Stimulated activated CD4-positive, alpha-beta T cell treated with anti-CD3 and anti-CD28 coated beads, Interleukin-4, amount 100 ng/mL, for 1 hour (primary cell): ENCODE data around the gene NF2.

Experiments used
- DNase-seq: peaks from one replicate; pipeline ENCODE4 v3.0.0-alpha.2; 2020

Gene NF2

DNA sequence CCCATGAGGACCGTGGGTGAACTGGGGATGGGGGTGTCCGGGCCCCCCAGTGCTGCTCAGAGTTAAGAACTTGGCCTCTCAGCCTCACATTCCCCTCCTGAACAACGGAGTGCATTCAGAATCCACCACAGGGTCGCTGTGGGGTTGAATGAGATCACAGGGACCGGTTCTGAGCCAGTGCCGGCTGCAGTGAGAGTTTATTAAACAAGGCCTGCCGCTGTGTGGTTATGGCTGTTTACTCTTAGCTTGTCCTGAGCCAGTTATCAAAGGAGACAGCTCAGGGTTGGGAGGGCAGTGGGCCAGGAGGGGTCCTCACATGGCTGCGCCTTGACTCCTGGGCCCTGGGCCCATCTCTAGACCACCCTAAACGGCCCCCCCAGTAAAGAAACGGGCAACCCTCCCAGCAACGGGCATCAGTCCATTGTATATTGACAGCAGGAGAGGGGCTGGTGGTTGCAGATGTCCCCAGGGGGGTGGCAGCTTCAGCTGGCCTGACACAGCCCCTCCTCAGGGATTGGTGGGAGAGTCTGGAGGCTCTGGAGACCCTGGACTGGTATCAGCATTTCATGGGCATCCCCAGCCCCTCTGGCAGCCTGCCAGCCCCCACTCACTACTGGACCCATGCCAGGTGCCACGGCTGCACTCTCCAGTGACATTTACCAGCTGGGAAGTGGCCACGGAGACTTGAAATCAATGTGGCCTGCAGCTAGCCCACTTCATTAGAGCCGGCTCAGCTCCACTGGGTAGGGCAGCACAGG, 101.3 kb downstream of the NF2 start:
- DNase-seq, result no peak

GRCh38 chr22:29705651-29706050, 102.2 kb downstream of the NF2 start:
- no peak for DNase-seq

DNA sequence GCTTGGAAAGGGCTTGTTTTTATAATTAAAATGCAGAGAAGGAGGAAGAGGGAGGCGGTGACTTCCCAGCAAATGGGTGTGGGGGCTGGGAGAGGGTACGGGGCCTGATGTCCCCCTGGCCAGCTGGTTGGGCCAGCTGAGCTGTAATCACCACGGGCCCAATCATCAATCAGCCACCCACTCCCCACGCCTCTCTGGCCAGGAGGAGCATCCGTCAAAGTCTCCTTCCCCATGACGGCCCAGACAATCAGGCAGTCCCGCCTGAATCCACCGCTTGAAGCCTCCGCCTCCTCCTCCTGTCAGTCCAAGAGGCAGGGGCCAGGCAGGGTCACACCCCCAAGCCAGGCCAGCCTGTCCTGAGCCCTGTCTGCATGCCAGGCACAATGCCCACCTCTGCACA, 103.1 kb downstream of the NF2 start:
- no peak for DNase-seq

GRCh38 chr22:29707010-29707409, 103.6 kb downstream of the NF2 start:
- DNase-seq, result no peak

DNA sequence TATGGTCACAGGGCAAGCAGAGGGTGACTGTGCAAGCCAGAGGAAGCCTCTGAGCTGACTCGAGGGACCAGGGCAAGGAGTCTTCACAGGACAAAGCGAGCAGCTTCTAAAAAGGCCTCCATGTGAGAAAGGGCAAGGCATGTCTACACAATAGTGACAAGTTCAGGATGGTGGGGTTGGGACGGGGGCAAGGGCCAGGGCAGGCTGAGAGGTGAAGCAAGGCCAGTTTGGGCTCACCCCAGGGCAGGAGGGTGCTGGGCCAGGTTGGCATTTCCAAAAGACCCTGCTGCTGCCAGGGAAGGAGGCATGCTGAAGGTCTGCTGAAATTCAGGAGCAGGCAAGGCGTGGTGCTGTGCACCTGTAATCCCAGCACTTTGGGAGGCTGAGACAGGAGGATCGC, 104.0 kb downstream of the NF2 start:
- DNase-seq, result no peak

- DNase-seq, result no peak
These were observed 106.8 kb downstream of the NF2 start for GRCh38 chr22:29710193-29710592.

- no peak for DNase-seq
These were observed 107.6 kb downstream of the NF2 start for GRCh38 chr22:29710922-29711593.

- DNase-seq, result no peak
These were observed 108.7 kb downstream of the NF2 start for GRCh38 chr22:29712119-29712518.

- DNase-seq, result no peak
These were observed 109.8 kb downstream of the NF2 start for GRCh38 chr22:29713156-29713727.

DNA sequence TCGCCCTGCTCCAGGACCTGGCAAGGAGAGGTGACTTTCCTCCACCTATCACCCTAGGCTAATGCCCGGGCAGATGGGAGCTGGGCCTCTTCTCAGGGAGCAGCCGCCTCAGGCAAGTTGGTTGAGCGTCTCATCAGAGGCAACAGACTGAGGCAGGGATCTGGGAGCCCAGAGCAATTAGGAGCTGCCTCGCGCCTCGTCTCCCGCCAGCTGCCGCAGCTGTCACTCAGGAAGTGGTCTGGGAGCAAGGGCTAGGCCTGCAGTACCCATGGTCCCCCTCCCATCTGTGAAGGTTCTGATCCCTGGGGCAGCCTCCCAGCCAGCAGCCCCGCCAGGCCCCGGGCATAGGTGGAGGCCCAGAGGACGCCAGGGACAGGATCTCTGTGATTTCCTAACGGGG, 111.8 kb downstream of the NF2 start:
- no peak for DNase-seq

DNA sequence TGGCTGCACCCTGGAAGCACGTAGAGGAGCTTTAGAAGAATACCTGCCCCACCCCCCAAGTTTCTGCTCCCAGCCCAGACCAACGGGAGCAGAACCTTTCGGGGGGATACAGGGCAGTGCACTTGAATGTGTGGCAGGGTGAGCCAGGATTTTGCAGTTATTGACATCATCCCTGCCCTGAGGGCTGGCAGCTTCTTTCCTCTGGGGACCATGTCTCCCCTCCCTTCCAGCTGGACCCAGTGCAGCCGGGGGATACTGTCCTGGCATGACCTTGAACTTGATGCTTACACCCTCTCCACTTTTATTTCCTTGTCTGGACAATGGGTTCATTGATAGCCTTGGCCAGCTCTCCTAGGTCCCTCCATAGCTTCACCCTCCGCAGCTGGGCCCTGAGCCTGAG, 112.3 kb downstream of the NF2 start:
- DNase-seq, result no peak

GRCh38 chr22:29716814-29717545, 113.5 kb downstream of the NF2 start:
- DNase-seq, result no peak

DNA sequence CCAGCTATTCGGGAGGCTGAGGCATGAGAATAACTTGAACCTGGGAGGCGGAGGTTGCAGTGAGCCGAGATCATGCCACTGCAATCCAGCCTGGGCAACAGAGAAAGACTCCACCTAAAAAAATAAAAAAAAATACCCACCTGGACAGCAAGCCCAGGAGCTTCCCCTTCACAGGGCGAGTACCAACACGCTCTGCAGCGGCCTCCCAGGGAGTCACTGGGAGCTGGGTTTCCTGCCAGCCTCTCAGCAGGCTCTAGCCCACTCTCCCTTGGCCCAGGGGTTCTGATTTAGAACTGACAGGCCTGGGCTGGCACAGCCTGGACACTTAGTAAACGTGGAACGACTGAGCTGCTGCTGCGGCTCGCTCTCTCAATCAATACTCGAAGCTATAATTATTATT, 114.4 kb downstream of the NF2 start:
- DNase-seq, result no peak

DNA sequence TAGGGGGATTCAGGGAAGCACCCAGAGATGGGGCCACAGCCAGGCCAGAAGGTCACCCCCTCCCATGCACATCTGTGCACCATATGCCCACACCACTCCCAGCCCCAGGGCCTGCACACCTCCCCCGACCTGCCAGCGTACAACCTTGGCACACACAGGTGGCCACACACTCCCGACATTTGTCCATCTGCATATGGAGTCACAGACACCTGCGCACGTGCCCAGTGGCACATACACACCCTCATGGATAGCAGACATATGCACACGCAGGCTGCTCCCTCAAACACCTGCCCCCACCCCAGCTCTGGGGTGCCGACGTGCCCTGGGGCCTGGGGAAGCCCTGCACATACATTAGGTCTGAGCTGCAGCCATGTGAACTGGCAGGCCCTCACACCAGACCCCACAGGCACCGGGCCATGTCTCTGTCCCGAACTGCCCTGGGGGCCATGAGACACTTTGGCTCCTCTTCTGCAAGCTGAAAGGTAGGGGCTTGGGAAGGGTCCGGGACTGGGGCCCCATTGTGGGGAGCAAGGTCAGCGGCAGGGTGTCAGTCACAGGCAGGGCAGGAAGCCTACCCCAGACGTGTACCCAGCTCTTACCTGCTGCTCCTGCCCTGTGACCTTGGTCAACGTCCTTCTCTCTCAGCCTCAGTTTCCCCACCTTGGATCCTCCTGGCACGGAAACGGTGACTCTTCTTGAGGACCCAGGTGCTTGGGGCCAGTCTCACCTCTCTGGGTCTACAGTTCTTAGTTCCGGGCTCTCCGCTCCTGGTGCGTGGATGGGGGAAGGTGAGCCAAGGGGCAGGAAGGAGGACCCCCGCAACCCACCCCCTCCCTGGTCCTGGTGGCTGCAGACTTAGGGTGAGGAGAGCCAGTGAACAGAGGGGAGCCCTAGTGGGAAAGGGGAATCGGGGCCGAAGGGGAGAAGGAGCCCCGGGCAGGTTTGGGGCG, 115.8 kb downstream of the NF2 start:
- no peak for DNase-seq

- DNase-seq, result no peak
These were observed 116.6 kb downstream of the NF2 start, which contains the start of gene CABP7 for GRCh38 chr22:29719899-29720645. TSS of gene CABP7 (plus strand) at chr22:29720003. CDS start at chr22:29720425, 422 bp downstream.

- DNase-seq, result no peak
These were observed 117.4 kb downstream of the NF2 start for GRCh38 chr22:29720811-29721323.

DNA sequence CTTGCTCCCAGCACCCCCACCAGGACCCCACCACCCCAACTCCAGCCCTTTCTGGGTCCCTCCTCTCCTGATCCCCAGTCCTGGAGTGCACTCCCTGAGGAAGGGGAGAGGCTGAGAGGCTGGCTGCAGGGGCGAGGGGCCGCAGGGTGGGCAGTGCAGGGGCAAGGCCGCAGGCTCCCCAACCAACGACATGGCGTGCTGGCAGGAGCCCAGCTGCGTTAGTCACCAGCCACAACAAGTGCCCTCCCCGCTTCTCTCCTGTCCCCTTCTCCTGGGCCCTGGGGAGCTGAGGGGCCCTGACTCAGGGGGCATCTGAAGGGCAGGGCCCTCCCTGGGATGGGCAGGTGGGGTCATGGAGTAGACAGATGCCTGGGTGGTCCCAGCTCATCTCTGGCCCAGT, 118.7 kb downstream of the NF2 start:
- DNase-seq, result no peak

- DNase-seq, result no peak
These were observed 119.2 kb downstream of the NF2 start for GRCh38 chr22:29722587-29722986.

- no peak for DNase-seq
These were observed 120.3 kb downstream of the NF2 start for GRCh38 chr22:29723766-29724165.

DNA sequence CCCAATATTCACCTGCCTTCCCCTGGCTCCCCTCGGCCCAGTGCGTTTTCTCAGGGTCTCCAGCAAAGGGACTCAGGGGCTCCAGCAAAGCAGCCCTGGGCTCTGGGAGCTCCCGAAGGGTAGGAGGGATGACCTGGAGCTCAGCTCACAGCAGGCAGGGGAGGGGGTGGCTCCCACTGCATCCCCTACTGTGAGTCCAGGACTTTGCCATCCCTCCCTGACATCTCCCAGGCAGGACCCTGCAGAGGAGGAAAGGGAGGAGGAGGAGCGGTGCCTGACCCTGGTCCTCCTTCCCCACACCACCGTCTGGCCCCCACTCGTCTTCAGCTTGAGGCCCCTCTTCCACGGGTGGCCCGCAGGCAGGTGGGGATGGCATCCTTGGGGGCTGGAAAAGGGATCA, 121.4 kb downstream of the NF2 start:
- DNase-seq, result no peak

GRCh38 chr22:29726106-29726505, 122.7 kb downstream of the NF2 start:
- no peak for DNase-seq
